ENCODE results near the gene AVPR2.

AVPR2 gene

DNA sequence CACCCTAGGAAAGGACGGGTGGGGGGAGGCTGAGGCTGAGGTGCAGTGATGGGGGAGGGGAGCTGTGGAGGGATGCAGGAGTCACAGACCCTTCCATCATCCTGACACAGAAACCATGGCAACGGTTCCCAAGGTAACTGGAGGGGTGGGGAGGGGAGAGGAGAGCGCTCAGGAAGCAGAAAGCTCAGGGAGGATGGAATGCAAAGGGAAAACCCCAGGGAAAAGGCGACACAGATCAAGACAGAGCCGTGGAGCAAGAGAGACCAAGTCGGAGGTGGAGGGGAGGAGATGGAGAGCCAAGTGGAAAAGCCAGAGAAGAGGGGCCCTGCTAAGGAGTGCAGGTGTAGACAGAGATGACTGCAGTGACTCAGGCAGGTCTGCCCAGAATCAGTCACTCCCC, 33.0 kb upstream of the AVPR2 start:
- DNase-seq (ENCODE audit: low spot score), result no peak

DNA sequence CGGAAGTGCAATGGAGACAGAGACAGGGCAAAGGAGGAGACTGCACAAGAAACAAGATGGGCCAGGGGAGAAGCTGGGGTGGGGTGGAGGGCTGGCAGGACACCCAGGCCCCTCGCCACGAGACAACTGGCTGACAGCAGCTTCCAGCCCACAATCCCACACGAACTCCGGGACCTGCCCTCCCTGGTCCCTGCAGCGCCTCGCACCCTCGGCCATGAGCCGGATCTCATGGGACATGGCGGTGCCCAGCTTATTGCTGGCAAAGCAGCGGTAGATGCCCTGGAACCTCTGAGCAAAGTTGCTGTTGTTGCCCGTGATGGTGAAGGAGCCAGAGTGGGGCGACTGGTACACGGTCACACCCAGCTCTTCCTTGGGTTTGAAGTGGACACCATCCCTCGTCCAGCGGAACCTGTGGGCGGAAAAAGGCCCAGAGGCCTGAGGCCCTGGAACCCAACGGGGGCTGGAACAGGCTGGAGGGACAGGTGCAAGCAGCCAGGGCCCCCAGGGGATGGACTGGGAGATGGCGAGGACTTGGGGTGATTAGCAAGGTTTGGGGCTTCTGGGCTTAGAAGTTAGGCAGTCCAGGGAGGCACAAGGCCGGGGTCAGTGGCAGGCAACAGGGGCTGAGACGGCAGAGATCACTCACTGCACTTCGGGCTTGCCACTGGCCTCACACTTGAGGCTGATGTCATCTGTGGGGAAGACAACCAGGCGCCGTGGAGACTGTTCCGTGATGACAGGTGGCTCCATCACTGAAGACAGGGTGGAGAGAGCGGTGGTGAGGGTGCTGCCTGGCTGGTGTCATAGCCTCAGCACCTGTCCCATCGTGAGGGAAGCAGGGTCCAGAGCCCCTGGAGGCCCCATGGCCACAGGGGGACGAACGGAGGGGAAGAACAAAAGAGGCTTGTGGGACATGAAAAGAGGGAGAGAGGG, 32.3 kb upstream of the AVPR2 start:
- no peak for DNase-seq (ENCODE audit: low spot score)

DNA sequence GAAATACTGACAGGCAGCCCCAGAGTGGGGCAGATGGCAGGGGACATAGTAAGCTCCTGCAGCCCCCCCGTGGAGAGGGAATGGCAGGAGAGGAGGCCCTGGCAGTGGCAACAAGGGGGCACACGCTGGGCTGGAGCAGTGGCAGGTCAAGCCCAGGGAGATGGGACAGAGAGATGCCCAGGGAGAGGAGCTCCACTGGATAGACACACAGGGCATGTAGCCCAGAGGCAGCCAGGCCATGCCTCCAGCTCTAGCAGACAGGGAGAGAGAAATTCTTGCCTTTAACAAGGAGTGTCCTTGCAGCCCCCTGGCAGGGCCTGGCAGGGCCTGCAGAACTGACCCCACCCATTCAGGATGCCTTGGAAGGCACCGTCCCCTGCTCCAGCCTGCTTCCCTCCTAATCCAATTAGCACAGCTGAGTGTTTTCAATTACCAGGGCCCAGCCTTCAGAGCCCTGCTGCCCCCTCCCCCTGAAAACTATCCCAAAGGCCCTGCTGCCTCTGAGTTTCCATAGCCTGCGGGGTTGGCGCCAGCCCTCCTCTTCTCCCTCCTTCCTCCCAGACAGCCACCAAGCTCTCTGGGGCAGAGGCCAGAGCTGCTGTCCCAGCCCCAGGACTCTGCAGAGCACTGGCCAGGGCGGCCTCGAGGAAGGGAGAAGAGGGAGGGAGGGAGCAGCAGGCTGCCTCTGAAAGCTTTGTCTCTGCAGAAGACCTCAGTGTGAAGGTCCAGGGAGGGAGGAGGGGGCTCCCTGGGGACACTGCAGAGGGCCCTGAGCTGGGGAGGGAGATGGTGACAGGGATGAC, 31.0 kb upstream of the AVPR2 start:
- DNase-seq (ENCODE audit: low spot score), result no peak

DNA sequence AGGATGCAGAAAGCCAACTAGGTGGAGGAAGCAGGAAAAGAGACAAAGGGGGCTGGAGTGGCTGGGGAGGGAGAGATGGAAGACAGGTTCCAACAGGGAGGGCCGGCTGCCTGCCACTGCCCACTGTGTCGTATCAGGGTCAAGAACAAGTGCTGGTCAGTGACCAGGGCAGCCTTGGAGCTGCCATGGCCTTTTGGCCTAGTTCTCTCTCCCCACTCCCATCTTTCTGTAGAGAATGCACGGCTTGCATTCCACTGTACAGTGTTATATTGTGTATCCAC, 30.4 kb upstream of the AVPR2 start:
- DNase-seq (ENCODE audit: low spot score), result no peak

DNA sequence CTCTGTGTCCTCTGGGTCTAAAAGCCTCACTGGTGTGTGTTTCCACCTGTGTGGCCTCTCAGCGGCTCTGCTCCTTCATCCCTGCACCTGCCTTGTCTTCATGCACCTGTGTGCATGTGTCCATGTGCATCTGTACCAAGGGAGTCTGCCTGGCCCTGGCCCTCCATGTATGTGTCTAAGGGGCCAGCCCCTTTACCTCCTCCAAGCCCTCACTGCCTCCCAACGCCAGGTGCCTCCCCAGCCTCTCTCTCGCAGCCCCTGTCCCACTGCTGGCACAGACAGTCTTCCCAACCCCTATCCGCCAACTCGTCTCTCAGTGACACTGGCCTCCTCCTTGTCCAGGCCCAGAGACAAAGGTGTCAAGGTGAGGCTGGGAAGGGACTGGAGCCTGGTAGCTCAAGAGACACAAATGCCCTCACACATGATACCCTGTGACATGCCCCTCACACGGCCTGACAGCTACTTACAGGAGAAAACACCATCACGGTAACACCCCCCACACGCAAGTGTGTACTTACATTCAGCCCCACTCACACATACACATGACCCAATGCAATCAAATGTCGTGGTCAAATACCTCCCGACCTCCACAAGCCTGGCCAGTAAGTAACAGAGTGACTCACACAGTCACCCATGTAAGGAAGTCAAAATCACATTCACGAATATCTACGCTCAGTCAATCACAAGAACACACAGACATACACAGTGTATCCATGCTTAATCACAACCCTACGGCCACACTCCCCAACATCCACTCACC, 29.9 kb upstream of the AVPR2 start:
- DNase-seq (ENCODE audit: low spot score), result no peak

DNA sequence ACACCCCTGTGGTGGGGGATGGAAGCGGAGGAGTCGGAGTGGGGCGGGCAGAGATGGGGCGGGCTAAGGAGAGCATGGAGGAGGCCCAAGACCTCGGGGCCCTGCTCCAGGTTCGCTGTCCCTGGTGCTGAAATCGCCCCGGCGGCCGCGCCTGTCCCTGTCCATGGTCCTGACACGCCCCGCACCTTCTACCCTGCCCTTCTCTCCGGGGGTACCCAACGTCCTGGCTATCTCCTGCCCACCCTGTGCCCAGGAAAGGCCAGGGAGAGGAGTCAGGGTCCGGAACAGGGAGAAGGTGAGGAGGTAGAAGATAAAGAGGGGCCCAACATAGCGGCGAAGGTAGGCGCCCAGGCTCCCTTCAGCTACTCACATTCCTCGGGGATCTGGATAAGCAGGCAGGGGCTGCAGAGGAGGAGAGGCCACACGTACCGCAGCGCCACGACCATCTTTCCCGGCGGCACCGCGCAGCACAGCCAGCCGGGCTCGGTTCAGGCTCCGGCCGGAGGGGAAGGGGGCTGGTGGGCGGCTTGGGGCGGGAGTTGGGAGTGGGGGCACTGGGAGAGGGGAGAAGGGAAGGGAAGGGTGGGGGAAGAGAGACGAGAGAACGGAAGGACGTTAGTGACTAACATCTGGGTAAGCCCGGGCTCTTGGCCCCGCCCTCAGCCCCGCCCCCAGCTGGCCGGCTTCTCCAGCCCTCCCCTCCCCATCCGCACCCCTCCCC, 28.9 kb upstream of the AVPR2 start:
- DNase-seq (ENCODE audit: low spot score), result peak; percentile 65

DNA sequence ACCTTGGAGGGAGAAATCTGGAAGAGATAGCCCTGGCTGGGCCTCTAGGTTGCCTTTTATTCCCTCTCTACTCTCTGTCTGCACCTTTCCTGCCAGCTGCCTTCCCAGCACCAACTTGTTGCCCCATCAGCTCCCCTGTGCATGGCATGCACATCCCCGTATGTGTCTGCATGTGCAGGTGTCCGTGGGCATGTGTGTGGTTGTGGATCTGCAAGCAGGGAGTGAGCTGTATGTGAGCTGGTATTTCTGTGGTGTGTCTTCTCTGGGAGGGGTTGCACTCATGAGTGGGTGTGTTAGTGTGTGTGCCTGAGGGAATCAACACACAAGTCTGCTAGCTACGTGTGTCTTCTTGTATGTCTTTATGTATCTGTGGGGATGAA, 28.4 kb upstream of the AVPR2 start:
- no peak for DNase-seq (ENCODE audit: low spot score)

DNA sequence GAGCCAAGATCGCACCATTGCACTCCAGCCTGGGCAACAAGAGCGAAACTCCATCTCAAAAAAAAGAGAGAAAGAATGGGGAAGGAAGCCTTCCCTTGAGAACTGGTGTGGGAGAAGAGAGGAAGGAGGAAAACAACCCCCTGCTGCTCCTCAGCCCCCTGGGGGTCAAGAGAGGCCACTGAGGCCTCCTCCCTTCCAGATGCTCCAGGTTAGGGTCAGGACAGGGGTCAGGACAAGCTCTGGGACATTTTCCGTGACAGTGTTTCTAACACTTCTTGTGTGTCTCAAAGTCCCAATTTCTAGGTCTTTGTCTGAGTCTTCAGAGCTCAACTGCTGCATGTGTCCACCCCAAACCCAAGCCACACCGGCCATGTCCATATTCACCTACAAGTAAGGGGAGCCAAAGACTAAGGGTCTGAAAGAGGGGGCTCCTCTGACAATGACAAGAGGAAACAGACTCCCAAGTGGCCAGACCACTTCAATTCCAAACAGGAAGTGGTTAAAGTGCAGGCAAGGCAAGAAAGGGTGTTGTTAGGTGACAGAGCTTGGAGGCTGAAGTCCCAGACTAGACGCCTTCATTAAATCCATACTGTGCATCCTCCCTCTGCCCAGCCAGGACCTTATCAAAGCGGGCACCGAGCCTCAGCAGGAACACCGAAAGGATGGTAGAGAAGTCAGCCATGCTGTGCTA, 26.8 kb upstream of the AVPR2 start:
- DNase-seq (ENCODE audit: low spot score), result no peak

DNA sequence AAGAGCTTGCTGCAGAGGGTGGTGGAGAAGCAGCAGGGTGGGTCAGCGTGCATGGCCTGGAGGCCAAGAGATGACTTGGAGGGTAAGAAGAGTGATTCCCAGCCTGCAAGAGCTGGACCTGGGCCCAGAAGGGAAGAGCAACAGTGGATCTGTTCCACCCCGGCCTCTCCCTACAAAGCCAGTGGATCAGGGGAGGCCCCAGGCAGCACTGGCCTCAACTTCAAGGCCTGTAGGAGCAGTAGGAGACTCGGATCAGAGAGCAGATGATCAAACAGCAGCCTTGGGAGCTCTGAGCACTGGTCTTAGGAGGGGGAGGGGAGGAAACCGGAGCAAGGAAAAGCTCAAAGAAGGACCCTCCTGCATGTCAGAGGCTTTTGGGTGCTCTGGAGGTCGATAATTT, 26.1 kb upstream of the AVPR2 start:
- DNase-seq (ENCODE audit: low spot score), result no peak

DNA sequence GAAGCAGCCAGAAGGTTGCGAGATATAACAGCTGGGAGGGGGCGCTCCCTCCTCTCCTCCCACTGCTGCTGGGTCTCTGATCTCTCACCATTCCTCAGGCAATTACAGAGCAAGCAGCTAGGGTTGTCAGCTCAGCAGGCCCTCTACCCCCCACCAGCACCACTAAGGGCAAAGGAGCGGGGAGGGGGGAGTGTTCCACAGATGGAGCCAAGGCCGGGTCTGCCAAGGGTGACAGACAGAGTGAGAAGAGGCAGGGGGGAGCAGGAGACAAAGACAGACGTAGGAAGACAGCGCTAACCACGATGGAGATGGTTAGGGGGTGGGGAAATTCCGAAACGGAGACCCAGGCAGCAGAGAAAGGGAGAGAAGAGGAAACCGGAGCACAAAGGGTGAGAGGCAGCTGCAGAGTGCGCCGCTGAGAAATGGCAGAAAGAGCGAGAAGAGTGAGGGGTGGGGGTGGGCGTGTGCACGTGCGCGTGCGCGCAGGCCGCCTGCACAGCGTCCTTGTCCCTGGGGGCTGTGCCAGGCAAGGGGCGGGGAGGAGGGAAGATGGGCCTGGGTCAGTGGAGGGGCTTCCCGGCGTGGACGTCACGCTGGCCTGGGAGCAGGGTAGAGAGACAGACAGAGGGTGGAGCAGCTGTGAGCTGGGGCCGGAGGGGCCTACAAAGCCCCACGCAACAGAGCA, 25.4 kb upstream of the AVPR2 start:
- no peak for DNase-seq (ENCODE audit: low spot score)

DNA sequence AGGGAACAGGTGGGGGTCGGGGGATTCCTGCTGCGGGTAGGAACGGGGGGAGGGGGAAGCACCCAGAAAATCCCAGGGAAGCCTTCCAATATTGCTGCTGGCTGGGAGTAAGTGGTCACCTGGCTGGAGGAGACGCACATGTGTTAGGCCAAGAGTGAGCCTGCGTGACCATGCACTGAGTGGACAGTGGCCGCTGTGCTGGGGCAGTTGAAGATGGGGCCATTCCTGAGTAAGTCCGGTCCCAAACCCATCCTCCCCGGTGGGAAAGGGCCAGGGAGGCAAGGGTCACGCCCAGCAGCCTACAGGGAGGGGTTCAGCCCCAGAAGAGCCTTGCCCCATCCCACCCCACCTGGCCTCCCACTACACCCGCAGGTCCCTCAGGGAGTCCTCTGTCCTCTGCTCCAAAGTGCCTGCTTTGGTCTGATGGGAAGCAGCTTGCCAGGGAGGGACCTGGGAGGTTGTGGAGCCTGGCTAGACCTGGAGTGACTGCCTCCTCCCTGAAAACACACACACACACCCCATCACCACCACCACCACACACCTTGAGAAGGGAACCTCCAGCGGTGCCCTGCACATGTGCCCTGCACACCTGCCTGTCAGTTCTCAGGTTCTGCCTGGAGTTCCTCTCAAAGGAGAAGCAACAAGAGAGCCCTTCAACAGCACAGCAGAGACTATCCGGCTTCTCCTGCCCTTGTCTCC, 24.6 kb upstream of the AVPR2 start:
- DNase-seq (ENCODE audit: low spot score), result no peak

DNA sequence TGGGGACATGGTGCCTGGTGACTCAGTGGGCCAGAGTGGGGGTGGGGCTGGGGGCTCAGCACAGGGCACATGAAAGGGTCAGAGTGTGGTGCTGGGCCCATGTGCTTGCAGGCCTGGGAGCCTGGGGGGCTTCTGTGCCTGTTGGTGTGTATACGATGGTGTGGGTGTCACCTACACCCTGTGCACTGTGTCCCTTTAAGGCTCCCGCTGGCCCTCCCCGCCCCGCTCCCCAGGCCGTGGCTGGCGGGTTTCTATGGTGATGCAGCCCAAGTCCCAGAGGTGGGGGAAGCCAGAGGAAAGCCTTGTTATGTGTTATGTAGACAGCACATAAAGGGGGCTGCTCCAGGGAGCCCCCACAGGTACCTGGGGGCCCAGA, 24.0 kb upstream of the AVPR2 start:
- DNase-seq (ENCODE audit: low spot score), result no peak

DNA sequence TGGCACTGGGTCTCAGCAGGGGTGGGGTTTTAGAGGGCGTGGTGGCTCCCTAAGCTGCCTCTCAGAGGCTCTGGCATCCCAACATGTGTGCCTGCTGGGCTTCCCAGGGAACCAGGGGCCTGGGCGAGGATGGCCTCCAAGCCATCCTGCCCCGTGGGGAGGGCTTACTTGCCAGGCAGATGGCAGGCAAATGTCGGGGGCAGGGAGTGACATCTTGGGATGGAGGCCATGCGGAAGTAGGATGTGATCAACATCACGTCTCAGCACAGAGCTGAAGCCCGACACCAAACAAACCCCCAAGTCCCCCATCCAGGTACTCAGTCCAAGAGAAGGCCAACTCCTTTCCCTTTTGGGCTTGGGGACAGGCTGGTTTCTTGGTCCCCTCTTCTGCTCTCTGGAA, 23.2 kb upstream of the AVPR2 start:
- DNase-seq (ENCODE audit: low spot score), result no peak

DNA sequence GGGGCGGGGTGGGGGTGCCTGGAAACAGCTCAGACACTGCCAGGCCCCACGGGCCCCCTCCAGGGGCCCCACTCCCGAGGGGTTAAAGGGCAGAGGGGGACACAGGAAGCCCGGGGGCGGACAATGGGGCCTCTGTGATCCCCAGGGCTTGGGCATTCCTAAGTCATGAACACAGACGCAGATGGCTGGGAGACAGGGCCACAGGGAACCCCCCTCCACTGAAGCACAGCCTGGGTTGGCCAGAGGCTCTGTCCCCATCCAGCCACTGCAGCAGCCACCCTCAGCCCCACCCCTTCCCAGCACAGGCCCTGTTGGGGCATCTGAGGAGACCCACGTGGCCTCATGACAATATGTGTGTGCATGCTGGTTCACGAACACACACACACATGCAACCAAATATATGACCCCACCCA, 22.4 kb upstream of the AVPR2 start:
- no peak for DNase-seq (ENCODE audit: low spot score)

DNA sequence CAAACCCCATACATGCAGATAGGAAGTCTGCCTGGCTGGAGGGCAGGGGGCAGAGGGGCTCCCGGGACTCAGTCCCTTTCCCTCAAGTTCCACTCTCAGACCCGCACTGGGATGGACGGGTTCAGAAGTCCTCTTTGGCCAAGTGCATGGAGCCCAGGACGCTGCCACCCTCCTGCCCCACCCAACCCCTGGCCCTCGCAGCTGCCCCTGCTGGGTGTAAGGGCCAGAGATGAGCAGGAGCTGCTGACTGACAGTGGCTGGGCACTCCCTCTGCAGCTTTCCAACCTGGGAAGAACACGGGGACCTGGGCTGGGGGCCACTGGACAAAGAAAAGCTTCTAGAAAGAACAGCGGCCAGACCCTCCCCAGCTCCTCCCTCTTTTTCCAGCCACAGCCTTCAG, 21.9 kb upstream of the AVPR2 start:
- DNase-seq (ENCODE audit: low spot score), result no peak

DNA sequence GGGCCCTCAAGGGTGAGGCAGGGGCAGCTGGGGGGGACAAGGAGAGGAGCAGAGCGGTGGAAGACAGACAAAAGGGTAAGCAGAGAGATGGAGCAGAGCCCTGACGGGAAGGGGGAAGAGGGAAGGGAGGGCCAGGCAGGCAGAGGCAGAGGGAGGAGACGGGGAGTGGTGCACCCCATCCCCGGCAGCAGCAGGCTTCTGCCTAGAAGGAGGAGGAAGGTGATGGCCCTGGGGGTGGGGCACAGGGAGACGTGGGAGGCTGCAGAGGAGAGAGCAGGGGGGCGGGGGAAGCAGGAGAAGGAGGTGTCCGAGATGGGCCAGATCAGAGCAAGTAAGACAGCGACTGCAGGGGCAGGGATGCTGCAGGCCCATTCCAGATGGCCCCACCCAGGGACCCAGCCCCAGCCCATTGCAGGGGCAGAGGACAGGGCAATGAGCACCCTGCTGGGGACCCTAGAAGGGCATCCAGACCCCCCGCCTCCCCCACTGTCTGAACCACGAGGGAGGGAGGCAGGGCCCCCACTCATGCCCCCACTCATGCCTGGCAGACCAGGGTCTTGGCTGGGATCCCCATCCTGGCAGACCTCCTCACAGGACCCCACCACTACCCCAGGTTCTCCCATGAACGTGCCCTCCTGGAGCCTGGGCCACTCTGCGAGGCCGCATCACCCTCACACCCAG, 21.2 kb upstream of the AVPR2 start:
- no peak for DNase-seq (ENCODE audit: low spot score)

DNA sequence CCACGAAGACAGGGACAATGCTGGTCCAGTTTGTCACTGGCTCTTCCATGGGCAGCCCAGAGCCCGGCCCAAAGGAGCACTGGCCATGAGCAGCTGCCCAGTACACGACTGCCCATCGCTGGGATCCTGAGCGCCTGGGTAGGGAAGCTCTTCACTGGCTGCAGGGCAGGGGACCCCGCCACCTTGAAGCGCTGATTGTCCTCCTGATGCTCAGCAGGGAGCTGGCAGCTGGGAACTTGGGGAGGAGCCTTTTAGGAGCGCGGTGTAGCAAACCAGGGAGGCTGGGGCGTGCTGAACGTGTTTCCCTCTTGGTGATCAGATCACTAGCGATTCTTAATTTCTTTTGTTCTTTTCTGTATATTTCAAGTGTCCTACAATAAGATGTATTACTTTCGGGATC, 20.3 kb upstream of the AVPR2 start:
- DNase-seq (ENCODE audit: low spot score), result no peak

DNA sequence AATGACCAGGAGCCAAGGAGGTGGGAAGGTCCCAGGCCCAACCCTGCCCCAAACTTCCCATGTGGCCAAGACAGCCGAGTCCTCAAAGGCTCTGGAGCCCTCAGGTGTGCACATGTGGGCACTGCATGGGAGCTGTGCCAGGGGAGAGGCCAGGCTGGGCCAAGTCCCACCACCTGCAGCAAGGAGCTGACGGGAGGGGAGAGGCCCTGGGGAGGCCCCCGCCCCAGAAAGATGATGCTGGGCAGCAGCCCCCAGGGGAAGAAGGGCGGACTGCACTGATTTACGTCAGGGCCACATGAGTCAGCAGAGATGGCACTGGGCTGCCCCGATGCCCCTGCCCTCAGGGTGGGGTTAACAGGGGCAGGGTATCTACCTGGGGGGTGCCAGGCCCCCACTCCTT, 19.9 kb upstream of the AVPR2 start:
- no peak for DNase-seq (ENCODE audit: low spot score)

DNA sequence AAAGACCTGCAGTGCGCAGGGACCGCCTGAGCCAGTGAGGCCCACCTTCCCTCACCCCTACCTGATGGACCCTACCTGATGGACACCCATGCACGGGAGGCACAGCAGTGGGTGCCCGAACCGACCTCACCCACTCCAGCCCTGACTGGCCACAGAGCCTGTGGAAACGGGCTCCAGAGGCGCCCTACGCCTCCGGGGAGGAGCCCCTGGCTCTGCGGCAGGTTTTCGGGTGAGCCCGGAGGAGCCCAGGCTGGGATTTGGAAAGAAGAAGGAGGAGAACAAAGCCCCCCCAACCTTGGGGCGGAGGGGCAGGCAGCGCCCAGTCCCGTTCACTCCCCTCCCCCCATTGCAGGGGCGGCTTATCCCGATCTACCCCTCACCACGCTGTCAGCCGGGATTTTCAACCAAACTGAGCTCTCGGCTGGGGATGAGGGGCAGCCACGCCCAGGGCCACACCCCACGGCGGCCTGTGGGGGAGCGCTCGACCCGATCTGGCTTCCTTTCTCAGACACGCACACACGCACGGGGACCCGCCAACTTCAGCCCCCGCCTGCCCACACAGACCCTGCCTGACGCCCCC, 19.2 kb upstream of the AVPR2 start:
- no peak for DNase-seq (ENCODE audit: low spot score)
